22Rv1 (cell line): ENCODE data around the gene TRDN.

Experiments used
- H3K27ac ChIP-seq: fragments of 450-650 bp; 2 replicates; pipeline ENCODE4 v1.5.1; 2017
- ZFX ChIP-seq: fragments of 450-650 bp; IDR thresholded peaks from 2 replicates; pipeline ENCODE4 v1.6.1; 2017; ENCODE audit warnings: antibody characterized with exemption, borderline replicate concordance
- TF ChIP-seq, protein P1 (sequence below): fragments of 450-650 bp; IDR thresholded peaks from 2 replicates; pipeline ENCODE4 v1.5.1; 2017; ENCODE audit warnings: mild to moderate bottlenecking

TRDN gene

GRCh38 chr6:123648723-123649122 lies 12.0 kb upstream of the TRDN start:
- TF ChIP-seq ZFX: no peak
- H3K27ac ChIP-seq: no peak overlapping the region

GRCh38 chr6:123648020-123648580 lies 11.3 kb upstream of the TRDN start:
- no peak for TF ChIP-seq ZFX
- TF ChIP-seq, protein P1, sequence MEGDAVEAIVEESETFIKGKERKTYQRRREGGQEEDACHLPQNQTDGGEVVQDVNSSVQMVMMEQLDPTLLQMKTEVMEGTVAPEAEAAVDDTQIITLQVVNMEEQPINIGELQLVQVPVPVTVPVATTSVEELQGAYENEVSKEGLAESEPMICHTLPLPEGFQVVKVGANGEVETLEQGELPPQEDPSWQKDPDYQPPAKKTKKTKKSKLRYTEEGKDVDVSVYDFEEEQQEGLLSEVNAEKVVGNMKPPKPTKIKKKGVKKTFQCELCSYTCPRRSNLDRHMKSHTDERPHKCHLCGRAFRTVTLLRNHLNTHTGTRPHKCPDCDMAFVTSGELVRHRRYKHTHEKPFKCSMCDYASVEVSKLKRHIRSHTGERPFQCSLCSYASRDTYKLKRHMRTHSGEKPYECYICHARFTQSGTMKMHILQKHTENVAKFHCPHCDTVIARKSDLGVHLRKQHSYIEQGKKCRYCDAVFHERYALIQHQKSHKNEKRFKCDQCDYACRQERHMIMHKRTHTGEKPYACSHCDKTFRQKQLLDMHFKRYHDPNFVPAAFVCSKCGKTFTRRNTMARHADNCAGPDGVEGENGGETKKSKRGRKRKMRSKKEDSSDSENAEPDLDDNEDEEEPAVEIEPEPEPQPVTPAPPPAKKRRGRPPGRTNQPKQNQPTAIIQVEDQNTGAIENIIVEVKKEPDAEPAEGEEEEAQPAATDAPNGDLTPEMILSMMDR: no peak
- no peak overlapping the region for H3K27ac ChIP-seq

GRCh38 chr6:123641497-123641896 lies 4.7 kb upstream of the TRDN start:
- no peak overlapping the region for H3K27ac ChIP-seq
- TF ChIP-seq ZFX: no peak
- TF ChIP-seq, protein P1: no peak

GRCh38 chr6:123640567-123641187 lies 3.9 kb upstream of the TRDN start:
- TF ChIP-seq, protein P1: no peak
- H3K27ac ChIP-seq: no peak overlapping the region

DNA sequence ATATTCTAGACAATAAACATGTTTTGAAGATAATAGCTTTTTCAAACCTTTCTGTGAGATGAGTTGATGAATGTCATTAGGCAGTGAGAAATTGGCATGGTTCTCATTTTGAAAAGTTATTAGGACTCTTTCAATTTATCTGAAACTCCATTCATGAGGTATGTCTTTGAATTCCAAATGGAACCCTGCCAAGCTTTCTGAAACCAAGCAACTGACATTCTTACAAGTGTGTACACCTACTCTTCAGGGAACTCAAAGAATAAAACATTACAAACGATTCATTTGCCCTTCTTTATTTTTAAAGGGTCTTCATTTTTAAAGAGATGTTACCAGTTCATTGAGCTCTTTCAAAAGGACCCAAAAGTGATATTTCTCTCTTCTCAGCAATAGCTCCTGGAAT lies 2.1 kb upstream of the TRDN start:
- no peak for TF ChIP-seq ZFX
- TF ChIP-seq, protein P1: no peak
- H3K27ac ChIP-seq: no peak overlapping the region

DNA sequence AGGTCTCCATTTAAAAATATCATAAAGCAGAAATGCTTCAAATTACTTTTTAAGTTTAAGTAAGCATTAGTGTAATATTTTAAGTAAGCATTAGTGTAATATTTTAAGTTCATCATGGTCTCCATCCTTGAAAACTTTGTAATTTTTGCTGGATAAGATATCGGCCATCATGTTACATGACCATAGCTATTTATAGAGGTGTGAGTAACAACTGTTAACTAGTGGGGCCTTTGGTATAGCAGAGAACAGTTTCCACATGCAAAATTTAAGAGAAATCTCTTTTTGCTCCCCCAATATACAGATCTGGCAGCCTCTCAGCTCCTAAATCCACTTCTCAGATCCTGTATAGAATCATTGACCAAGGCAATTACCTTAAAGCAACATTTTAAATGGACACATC lies 468 bp downstream of the TRDN start:
- no peak for TF ChIP-seq ZFX
- TF ChIP-seq, protein P1: no peak
- H3K27ac ChIP-seq: no peak overlapping the region

DNA sequence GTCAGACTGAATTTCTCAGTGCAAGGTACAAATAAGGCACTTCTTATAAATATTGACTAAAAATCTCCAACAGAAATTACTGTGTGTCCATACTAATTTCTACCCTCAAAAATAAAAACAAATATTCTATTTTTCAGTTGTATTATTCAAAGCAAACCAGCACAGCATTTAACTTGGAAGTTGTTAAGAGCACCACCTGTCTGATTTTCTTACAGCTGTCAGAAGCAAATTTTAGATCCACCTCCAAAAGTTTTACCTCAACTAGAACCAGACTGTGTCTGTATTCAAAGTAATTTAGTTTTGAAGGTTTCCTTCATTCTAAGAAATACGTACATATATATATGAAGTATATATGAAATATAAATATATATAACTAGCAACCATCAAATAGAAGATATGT lies 1.2 kb downstream of the TRDN start:
- no peak overlapping the region for H3K27ac ChIP-seq
- no peak for TF ChIP-seq ZFX
- TF ChIP-seq, protein P1: no peak

- no peak overlapping the region for H3K27ac ChIP-seq
- TF ChIP-seq, protein P1: no peak
- TF ChIP-seq ZFX: no peak
Observed at GRCh38 chr6:123635144-123635543, 1.6 kb downstream of the TRDN start.
